DOHH2 (cell line): ENCODE data around the gene FGF22.
"Not testable (repeated sequence)": the region's sequence is repeated elsewhere in the genome, so short reads cannot be mapped to it uniquely, and the experiment has no call there.

ENCODE experiments used
- H3F3A ChIP-seq: fragments of 200-600 bp; sonication (generic), shearing (Covaris generic); 2 replicates; pipeline ENCODE4 v1.6.0; 2016; ENCODE audit warnings: antibody characterized with exemption, mild to moderate bottlenecking; ENCODE audit not compliant: control insufficient read depth, insufficient read depth
- H3K27ac ChIP-seq: fragments of 200-600 bp; sonication (generic); 2 replicates; pipeline ENCODE4 v1.5.1; 2014; ENCODE audit warnings: low read depth, mild to moderate bottlenecking, low read length, moderate library complexity
- H3K27me3 ChIP-seq: fragments of 200-600 bp; sonication (generic); 2 replicates; pipeline ENCODE4 v1.6.1; 2014; ENCODE audit warnings: mild to moderate bottlenecking, low read length, mixed read lengths; ENCODE audit not compliant: control insufficient read depth
- H3K36me3 ChIP-seq: fragments of 200-600 bp; sonication (generic); 2 replicates; pipeline ENCODE4 v1.6.1; 2014; ENCODE audit warnings: mild to moderate bottlenecking, low read length, moderate library complexity, mixed read lengths; ENCODE audit not compliant: control insufficient read depth
- H3K4me1 ChIP-seq: fragments of 200-600 bp; sonication (generic); 2 replicates; pipeline ENCODE4 v1.6.1; 2014; ENCODE audit warnings: mild to moderate bottlenecking, low read length, mixed read lengths; ENCODE audit not compliant: control insufficient read depth
- H3K4me2 ChIP-seq: fragments of 200-600 bp; sonication (generic); 2 replicates; pipeline ENCODE4 v1.6.0; 2014; ENCODE audit warnings: mild to moderate bottlenecking, low read length, moderate library complexity
- H3K4me3 ChIP-seq: fragments of 200-600 bp; sonication (generic); 2 replicates; pipeline ENCODE4 v1.5.1; 2014; ENCODE audit warnings: mild to moderate bottlenecking, low read length, mixed read lengths
- H3K79me2 ChIP-seq: fragments of 200-600 bp; sonication (generic); 2 replicates; pipeline ENCODE4 v1.6.1; 2014; ENCODE audit warnings: mild to moderate bottlenecking, low read length, mixed read lengths; ENCODE audit not compliant: control insufficient read depth
- H3K9me2 ChIP-seq: fragments of 200-600 bp; sonication (generic); replicated peaks from 2 replicates; pipeline ENCODE4 v1.6.1; 2014; ENCODE audit warnings: mild to moderate bottlenecking, low read length, mixed read lengths; ENCODE audit not compliant: control insufficient read depth
- H3K9me3 ChIP-seq: fragments of 200-600 bp; sonication (generic); 2 replicates; pipeline ENCODE4 v1.6.1; 2014; ENCODE audit warnings: antibody characterized with exemption, low read length, mixed read lengths; ENCODE audit not compliant: control insufficient read depth, insufficient read depth
- H4K20me1 ChIP-seq: fragments of 200-600 bp; sonication (generic); 2 replicates; pipeline ENCODE4 v1.6.0; 2014; ENCODE audit warnings: low read depth, mild to moderate bottlenecking, antibody characterized with exemption, low read length, moderate library complexity; ENCODE audit not compliant: control insufficient read depth, insufficient read depth
- CTCF ChIP-seq: fragments of 200-600 bp; sonication (generic); IDR thresholded peaks from one replicate; pipeline ENCODE4 v1.5.1; 2014; ENCODE audit warnings: antibody characterized with exemption, mild to moderate bottlenecking, low read depth, low read length; ENCODE audit not compliant: poor library complexity, severe bottlenecking
- EZH2phosphoT487 ChIP-seq: fragments of 200-600 bp; sonication (generic); IDR thresholded peaks from 2 replicates; pipeline ENCODE4 v1.6.1; 2017; ENCODE audit warnings: borderline replicate concordance, mild to moderate bottlenecking, antibody characterized with exemption, low read length, moderate library complexity, mixed read lengths

FGF22 gene

DNA sequence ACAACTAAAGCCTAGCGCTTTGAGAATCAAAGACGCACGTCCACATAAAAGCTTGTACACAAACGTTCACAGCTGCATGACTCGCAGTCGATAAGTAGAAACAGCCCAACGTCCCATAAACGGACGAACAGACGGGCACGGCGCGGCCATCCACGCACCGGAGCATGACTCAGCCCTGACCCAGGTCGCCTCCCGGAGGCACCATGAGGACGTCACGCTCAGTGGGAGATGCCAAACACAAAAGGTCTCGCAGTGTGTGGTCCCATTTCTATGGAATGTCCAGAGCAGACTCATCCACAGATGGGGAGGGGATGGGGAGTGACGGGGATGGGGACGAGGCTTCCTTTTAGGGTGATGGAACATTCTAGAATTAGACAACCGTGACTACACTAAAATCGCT is 15.7 kb upstream of the FGF22 start:
- Histone ChIP-seq H3K27me3 (no peaks in the 10 kb centered on the region), H3K27ac (no peak overlapping the region), H3K79me2 (peaks cover 16% of the 10 kb centered on the region), H4K20me1 (no peaks in the 10 kb centered on the region), H3F3A (no peaks in the 10 kb centered on the region), H3K4me2 (no peak overlapping the region), H3K4me1 (no peaks in the 10 kb centered on the region), H3K9me2 (no peaks in the 10 kb centered on the region), H3K4me3 (no peak overlapping the region), H3K36me3 (peaks cover 47% of the 10 kb centered on the region), H3K9me3 (no peaks in the 10 kb centered on the region)
- no peak for TF ChIP-seq CTCF
- no peak for TF ChIP-seq EZH2phosphoT487

DNA sequence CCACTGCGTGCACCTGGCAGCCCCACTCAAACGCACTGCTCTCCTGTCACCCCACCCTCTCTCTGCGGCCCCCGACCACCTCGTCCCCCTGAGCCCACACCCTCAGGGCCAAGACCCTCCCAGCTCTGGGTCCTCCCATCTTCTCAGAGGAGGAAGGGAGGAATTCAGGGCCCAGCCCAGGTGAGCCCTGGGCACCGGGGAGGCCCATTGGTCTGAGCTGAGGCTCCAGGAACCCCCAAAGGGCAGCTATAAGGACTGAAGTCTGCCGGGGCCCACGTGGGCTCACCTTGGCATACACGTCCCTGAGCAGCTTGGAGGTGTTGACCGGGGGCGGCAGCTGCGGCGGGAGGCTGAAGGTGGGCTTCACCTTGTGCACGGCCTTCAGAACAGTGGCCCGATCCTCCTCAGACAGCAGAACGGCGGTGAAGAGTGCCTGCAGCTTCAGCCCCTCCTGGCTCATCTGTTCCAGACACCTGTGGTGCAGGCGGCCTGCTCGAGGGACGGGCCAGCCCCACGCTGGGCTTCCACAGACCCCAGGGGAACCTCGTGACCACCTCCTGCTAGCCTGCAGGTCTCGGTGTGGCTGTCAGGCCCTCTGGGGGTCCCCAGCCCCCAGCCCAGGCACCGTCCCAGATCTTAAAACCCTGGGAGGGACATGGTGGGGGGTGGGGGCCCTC is 15.1 kb upstream of the FGF22 start:
- Histone ChIP-seq H3K9me2 (no peaks in the 10 kb centered on the region), H3K4me1 (no peaks in the 10 kb centered on the region), H3K27me3 (no peaks in the 10 kb centered on the region), H3K4me3 (no peak overlapping the region), H3K27ac (no peak overlapping the region), H3K4me2 (no peak overlapping the region), H4K20me1 (no peaks in the 10 kb centered on the region), H3K36me3 (peaks cover 46% of the 10 kb centered on the region), H3F3A (no peaks in the 10 kb centered on the region), H3K9me3 (no peaks in the 10 kb centered on the region), H3K79me2 (peaks cover 19% of the 10 kb centered on the region)
- TF ChIP-seq EZH2phosphoT487 (no peak), CTCF (no peak)

- Histone ChIP-seq H3K27ac (no peak overlapping the region), H3K4me2 (no peak overlapping the region), H3K9me2 (no peaks in the 10 kb centered on the region), H3F3A (no peaks in the 10 kb centered on the region), H4K20me1 (no peaks in the 10 kb centered on the region; the same call in 1 of the 2 replicates), H3K36me3 (peaks cover 44% of the 10 kb centered on the region), H3K27me3 (no peaks in the 10 kb centered on the region), H3K4me3 (no peak overlapping the region), H3K4me1 (no peaks in the 10 kb centered on the region), H3K79me2 (peaks cover 24% of the 10 kb centered on the region), H3K9me3 (no peaks in the 10 kb centered on the region)
- no peak for TF ChIP-seq EZH2phosphoT487
- no peak for TF ChIP-seq CTCF
These were observed 14.4 kb upstream of the FGF22 start for GRCh38 chr19:625257-625656.

GRCh38 chr19:626566-626965 is 13.1 kb upstream of the FGF22 start:
- not testable (repeated sequence) for H3K4me2 ChIP-seq, H3K4me3 ChIP-seq, H3F3A ChIP-seq, H3K9me2 ChIP-seq, H3K4me1 ChIP-seq, H3K9me3 ChIP-seq, H4K20me1 ChIP-seq, H3K27me3 ChIP-seq, H3K27ac ChIP-seq
- H3K36me3 ChIP-seq, result peaks cover 52% of the 10 kb centered on the region
- H3K79me2 ChIP-seq, result peaks cover 37% of the 10 kb centered on the region
